ENCODE data around the gene C1QTNF5.
A peak's percentile ranks its signal among the peaks of the same experiment; 100 is the strongest.

Gene C1QTNF5

DNA sequence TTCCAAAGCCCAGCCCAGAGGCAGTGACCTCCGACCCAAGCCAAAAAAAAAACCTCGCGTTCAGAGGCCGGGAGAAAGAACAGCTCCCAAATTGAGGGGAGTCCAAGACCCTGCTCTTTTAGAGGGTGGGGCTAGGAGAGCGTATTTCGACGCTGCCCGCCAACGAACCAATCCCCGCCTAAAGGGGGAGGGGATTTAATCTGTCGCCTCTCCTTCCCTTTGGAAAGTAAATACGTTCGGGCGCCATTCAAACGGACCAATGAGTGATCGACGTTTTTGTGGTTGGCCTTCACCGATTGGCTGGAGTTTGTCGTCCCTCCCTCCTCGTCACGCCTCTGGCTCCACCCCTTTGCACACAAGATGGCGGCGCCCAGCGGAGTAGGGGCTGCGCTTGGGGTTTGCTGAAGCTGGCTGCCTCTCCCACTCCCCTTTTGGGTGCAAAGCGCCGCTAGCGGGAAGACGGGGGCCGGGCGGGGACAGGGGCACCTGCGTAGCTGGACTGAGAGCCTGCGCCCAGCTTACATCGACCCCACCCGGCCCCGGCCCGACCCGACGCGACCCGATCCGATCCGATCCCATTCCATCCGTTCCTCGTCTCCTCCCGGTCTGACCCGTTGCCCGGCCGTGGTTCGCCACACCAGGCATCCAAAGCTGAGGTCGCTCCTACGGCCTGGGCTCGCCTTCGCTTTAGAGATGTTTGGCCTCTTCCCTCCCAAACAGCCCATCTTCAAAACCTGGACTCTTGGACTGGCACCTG lies 6.3 kb downstream of the C1QTNF5 start, which contains the start of gene RNF26:
Gene RNF26, plus strand, starts transcription at position 354 of the 757 bp plus-strand sequence. CDS start 596 bp downstream, outside the sequence.
- DNase-seq (peak; percentile 92 to 93 (median 93)), ATAC-seq (replicated peaks) (peak; percentile 96)
- Mint-ChIP-seq H3K27me3 (peaks cover 11 to 24% of the 10 kb centered on the region in 2 donors), H3K4me3 (peak within 1 kb of the TSS; percentile 94 to 98), H3K9me3 (no peaks in the 10 kb centered on the region), H3K36me3 (ENCODE audit: insufficient read depth) (peaks cover 14% of the 10 kb centered on the region), H3K4me1 (ENCODE audit: low read depth in 2 of 2) (peaks cover 24 to 40% of the 10 kb centered on the region in 2 donors), H3K27ac (peak within 1 kb of the TSS; percentile 95 to 96)

DNA sequence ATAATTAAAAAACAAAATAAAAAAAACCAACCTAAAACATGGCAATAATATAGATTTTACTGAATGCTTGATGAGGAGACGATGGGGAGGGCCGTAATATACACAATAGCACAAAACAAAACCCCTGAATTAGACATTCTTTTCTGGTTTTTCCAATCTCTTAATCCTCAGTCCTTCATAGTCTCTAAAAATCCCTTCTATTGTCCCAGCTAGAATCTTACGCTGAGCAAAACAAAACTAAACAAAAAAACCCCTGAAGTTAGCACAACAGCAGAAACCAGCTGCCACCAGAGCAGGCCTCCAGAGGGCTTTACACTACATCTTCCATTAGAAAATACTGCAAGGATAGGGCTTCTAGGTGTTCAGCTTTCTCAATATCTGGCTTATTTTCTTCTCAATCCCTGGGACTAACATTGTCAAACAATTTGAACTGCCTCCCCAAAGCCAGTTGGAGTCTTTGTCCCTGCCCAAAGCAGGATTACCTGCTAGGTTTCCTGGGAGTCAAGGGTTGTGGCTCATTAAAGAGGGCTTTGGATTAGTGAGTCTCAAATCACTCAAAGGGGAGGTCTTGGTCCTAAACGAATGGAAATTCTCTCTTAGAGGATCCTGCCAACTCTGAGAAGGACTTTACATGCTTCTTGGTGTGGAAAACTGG lies 8.4 kb downstream of the C1QTNF5 start:
- Mint-ChIP-seq H3K27me3 (peaks cover 7 to 13% of the 10 kb centered on the region in 2 donors), H3K36me3 (ENCODE audit: insufficient read depth) (peaks cover 11% of the 10 kb centered on the region), H3K27ac (no peak overlapping the region), H3K4me1 (ENCODE audit: low read depth in 2 of 2) (peaks cover 21 to 22% of the 10 kb centered on the region in 2 donors), H3K9me3 (no peaks in the 10 kb centered on the region), H3K4me3 (peak overlapping the region in 1 of 2 donors; percentile 94)
- DNase-seq = no peak
- ATAC-seq (replicated peaks) = no peak

DNA sequence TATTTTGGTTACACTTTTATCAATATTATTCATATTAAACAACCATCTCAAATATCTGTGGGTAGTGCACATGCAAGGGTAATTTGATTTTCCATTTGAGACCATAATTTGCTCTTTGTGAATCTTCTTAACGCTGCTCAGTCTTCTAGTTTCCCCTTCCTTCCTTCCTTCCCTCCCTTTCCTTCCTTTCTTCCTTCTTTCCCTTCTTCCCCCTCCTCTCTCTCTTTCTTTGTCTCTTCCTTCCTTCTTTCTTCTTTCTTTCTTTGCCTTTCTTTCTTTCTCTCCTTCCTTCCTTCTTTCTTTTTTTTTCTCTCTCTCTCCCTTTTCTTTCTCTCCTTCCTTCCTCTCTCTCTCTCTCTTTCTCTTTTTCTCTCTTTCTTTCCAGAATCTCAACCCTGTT lies 10.4 kb downstream of the C1QTNF5 start:
- peaks cover 7 to 13% of the 10 kb centered on the region in 2 donors for H3K27me3 Mint-ChIP-seq
- no peak overlapping the region for H3K4me3 Mint-ChIP-seq
- DNase-seq = no peak
- H3K9me3 Mint-ChIP-seq = no peaks in the 10 kb centered on the region
- H3K4me1 Mint-ChIP-seq (ENCODE audit: low read depth in 2 of 2) = peaks cover 7 to 12% of the 10 kb centered on the region in 2 donors
- no peak overlapping the region for H3K27ac Mint-ChIP-seq
- ATAC-seq (replicated peaks) = no peak
- peaks cover 11% of the 10 kb centered on the region for H3K36me3 Mint-ChIP-seq (ENCODE audit: insufficient read depth)

DNA sequence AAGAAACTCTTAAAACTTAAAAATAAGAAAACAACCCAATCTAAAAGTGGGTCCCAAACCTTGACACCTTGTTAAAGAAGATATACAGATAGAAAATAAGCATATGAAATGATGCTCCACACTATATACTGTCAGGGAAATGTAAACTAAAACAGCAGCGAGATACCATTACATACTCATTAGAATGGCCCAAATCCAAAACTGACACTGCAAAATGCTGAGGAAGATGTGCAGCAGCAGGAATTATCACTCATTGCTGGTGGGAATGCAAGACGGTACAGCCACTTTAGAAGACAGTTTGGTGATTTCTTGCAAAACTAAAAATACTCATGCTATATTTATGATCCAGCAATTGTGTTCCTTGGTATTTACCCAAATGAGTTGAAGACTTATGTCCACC lies 11.4 kb downstream of the C1QTNF5 start:
- H3K4me1 Mint-ChIP-seq (ENCODE audit: low read depth in 2 of 2) = peaks cover 0 to 4% of the 10 kb centered on the region in 2 donors
- H3K4me3 Mint-ChIP-seq = no peak overlapping the region
- ATAC-seq (replicated peaks) = no peak

DNA sequence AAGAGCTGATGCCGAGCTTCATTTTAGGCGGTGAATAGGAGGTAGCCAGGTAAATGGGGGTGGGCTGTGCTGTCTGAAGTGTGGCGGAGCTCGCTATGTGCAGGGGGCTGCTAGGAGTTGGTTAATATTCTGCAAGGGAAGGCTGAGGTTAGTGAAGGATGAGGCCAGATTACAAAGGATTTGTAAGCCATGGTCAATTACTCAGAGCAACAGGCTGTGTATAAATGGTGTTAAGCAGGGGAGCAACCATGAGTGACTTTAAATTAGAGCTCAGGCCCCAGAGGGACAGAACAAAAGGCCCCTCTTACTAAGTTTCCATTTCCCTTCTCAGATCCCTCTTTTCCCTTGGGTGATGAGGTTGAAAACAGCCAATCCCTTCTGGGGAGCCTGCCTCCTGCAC lies 16.5 kb downstream of the C1QTNF5 start:
- DNase-seq = no peak
- no peak for ATAC-seq (replicated peaks)
- Mint-ChIP-seq H3K27ac (no peak overlapping the region), H3K27me3 (peaks cover 3 to 6% of the 10 kb centered on the region in 2 donors), H3K9me3 (no peaks in the 10 kb centered on the region), H3K36me3 (ENCODE audit: insufficient read depth) (peaks cover 10% of the 10 kb centered on the region), H3K4me3 (no peak overlapping the region), H3K4me1 (ENCODE audit: low read depth in 2 of 2) (peaks cover 16 to 18% of the 10 kb centered on the region in 2 donors)

More for the DNA sequence above, 11.4 kb downstream of the C1QTNF5 start:
- Mint-ChIP-seq H3K27me3 (peaks cover 7 to 13% of the 10 kb centered on the region in 2 donors), H3K36me3 (ENCODE audit: insufficient read depth) (peaks cover 2% of the 10 kb centered on the region), H3K27ac (no peak overlapping the region), H3K9me3 (no peaks in the 10 kb centered on the region)
- no peak for DNase-seq

DNA sequence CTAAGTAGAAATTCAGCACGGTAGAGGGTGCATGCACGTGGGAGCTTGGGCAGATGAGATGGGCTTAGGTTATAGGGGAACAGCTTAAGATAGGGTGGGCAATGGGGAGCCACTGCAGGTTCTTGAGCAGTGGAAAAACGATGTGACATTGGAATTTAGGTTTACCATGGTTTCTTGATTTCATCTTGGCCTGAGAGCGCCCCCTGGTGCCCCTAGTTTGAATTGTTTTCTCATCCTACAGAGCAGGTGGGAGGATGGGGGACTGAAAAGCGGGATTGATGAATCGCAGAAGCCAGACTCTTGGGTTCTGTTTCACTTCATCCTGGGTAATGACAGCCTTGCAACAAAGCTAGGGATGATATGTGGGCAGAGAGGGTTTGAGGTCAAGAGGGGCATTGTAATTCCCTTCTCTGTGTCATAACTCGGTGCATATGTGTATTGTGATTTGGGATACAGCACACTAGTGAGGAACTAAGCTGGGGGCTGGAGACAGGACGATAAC lies 17.1 kb downstream of the C1QTNF5 start:
- ATAC-seq (replicated peaks) = no peak
- peaks cover 18 to 21% of the 10 kb centered on the region in 2 donors for H3K4me1 Mint-ChIP-seq (ENCODE audit: low read depth in 2 of 2)
- H3K4me3 Mint-ChIP-seq = no peak overlapping the region
- DNase-seq = peak; percentile 73 to 80 (median 80)
- peaks cover 13% of the 10 kb centered on the region for H3K36me3 Mint-ChIP-seq (ENCODE audit: insufficient read depth)
- peak overlapping the region in 1 of 2 donors; percentile 9 for H3K27ac Mint-ChIP-seq
- H3K9me3 Mint-ChIP-seq = no peaks in the 10 kb centered on the region
- H3K27me3 Mint-ChIP-seq = peaks cover 10 to 11% of the 10 kb centered on the region in 2 donors

DNA sequence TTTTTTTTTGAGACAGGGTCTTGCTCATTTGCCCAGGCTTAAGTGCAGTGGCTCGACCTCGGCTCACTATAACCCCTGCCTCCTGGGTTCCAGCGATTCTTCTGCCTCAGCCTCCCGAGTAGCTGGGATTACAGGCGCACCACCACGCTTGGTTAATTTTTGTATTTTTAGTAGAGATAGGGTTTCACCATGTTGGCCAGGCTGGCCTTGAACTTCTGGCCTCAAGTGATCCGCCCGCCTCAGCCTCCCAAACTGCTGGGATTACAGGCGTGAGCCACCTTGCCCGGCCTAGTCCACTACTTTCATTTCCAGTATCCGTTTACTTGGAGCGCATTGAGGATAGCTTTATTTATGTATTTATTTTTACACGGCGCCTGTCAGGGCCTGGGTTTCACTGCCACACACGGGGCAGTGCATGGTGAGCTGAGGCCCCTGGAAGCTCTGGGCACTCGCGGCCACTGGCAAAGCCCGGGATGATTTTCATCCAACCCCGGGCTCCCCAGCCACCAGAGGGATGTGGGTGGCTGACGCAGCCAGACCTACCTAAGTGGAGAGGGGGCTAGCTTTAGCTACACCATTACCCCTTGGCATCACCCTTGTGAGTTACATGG lies 17.7 kb downstream of the C1QTNF5 start:
- peaks cover 13% of the 10 kb centered on the region for H3K36me3 Mint-ChIP-seq (ENCODE audit: insufficient read depth)
- DNase-seq = no peak
- H3K4me1 Mint-ChIP-seq (ENCODE audit: low read depth in 2 of 2) = peaks cover 18 to 22% of the 10 kb centered on the region in 2 donors
- no peaks in the 10 kb centered on the region for H3K9me3 Mint-ChIP-seq
- no peak overlapping the region for H3K4me3 Mint-ChIP-seq
- no peak overlapping the region for H3K27ac Mint-ChIP-seq
- no peak for ATAC-seq (replicated peaks)
- H3K27me3 Mint-ChIP-seq = peaks cover 12% of the 10 kb centered on the region in 2 donors

DNA sequence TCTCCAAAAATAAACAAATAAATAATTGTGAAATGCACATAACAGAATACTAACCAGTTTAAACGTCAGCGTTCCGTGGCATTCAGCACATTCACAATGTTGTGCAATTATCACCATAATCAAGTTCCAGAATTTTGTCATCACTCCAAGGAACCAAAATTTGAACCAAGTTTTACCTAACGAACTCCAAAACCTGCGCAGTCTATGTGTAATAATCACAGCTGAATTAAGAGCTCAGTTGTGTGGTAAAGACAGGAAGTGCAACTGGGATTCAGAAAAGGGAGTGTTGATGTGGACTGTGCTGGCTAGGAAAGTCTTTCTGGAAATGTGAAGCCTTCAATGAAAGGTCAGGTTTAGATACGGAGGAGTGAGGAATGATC lies 18.3 kb downstream of the C1QTNF5 start:
- Mint-ChIP-seq H3K9me3 (no peaks in the 10 kb centered on the region), H3K4me1 (ENCODE audit: low read depth in 2 of 2) (peaks cover 18 to 22% of the 10 kb centered on the region in 2 donors), H3K27me3 (peaks cover 12% of the 10 kb centered on the region in 2 donors), H3K27ac (no peak overlapping the region), H3K36me3 (ENCODE audit: insufficient read depth) (peaks cover 13% of the 10 kb centered on the region), H3K4me3 (no peak overlapping the region)
- ATAC-seq (replicated peaks) (no peak), DNase-seq (no peak)

DNA sequence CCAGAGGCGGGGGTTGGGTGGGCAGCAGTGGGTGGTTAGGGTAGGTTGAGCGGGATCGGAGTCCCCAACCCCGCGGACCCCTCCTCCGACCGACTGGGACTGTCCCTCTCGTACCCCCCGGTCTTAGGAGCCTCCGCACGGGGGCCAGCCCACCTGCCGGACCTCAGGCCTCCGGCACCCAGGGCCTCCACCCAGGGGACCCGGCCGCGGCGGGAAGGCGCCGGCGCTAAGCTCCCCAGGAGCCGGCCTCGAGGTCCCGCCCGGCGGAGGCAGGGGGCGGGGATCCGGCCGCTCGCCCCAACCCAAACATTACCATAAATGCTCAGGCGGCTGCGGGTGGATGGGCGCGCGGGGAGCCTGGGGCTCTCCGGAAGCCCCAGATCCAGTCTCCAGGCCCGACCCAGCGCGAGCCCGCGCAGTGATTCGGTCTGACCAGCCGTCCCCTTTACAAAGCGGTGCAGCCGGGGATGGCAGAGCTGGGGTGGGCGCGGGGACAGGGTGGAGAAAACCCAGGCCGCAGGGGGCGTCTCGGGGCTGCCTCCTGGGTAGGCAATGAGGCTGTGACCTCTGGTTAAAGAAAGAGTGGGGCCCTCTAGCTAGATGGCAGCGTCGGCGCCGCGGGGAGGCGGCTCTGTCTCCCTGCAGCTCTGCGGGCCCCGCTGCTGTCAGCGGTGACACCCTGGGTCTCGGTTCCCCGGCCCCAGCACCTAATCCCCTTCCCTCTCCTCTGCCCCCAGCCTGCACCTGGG lies 19.7 kb downstream of the C1QTNF5 start:
- peak overlapping the region; percentile 82 to 87 for H3K4me3 Mint-ChIP-seq
- H3K27me3 Mint-ChIP-seq = peaks cover 13 to 15% of the 10 kb centered on the region in 2 donors
- H3K4me1 Mint-ChIP-seq (ENCODE audit: low read depth in 2 of 2) = peaks cover 18 to 27% of the 10 kb centered on the region in 2 donors
- no peaks in the 10 kb centered on the region for H3K9me3 Mint-ChIP-seq
- peak overlapping the region; percentile 59 to 93 for H3K27ac Mint-ChIP-seq
- ATAC-seq (replicated peaks) (peak; percentile 63), DNase-seq (peak; percentile 48 to 52 (median 50))
- peaks cover 13% of the 10 kb centered on the region for H3K36me3 Mint-ChIP-seq (ENCODE audit: insufficient read depth)

DNA sequence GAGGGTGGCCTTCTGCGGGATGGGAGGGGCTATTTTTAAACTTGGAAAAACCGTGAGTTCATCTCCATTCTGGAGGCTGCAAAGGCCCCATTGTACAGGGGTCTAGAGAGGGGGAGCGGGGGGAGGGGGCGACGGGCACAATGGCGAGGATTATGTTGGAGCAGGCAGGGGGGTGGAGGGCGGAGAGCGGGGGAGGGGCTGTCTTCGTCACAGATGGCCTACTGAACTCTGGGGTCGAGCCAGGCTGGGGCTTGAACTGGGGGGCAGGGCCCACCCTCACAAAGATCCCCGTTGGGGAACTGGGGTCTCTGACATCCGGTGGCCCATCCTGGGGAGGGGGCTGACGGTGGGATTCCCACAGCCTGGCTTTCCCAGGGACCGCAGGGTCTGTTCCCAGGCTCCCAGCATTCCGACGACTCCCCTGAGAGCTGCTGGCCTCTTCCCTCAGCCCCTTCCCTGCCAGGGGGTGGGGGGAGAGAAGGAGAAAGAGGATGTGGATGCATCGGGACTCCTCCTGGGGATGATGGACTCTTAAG lies 20.4 kb downstream of the C1QTNF5 start:
- peak overlapping the region; percentile 82 to 93 for H3K27ac Mint-ChIP-seq
- H3K9me3 Mint-ChIP-seq = no peaks in the 10 kb centered on the region
- peaks cover 22 to 33% of the 10 kb centered on the region in 2 donors for H3K4me1 Mint-ChIP-seq (ENCODE audit: low read depth in 2 of 2)

DNA sequence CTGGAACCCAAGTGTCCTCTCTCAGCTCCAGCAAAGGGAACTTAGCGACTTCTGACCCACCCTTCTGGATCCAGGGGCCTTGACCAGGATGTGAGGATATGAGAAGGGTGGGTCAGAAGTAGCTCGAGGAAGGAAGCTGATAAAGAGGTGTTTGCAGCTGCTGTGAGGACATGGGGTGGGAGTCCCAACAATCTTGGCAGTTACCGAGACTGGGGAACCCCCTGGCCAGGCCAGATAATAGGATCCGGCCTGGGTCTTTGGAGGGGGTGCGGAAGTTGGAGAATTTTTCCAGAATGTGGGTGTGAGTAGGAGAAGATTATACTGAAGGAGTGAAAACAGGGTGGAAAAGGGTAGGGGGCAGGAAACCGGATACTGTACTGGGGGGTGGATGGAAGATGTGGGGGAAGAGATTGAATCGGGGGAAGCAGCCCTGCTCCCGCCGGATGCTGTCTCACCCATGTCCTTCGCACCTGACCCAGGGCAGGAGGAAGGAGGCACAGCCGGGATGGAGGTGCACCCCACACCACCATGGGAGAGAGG lies 20.9 kb downstream of the C1QTNF5 start:
- Mint-ChIP-seq H3K27me3 (peaks cover 24 to 27% of the 10 kb centered on the region in 2 donors), H3K27ac (peak overlapping the region; percentile 82 to 93), H3K4me1 (ENCODE audit: low read depth in 2 of 2) (peaks cover 25 to 34% of the 10 kb centered on the region in 2 donors), H3K36me3 (ENCODE audit: insufficient read depth) (peaks cover 23% of the 10 kb centered on the region), H3K9me3 (no peaks in the 10 kb centered on the region), H3K4me3 (peak overlapping the region; percentile 75 to 82)
- no peak for ATAC-seq (replicated peaks)
- no peak for DNase-seq

More for the DNA sequence above, 20.4 kb downstream of the C1QTNF5 start:
- DNase-seq = no peak
- ATAC-seq (replicated peaks) = no peak
- Mint-ChIP-seq H3K4me3 (peak overlapping the region; percentile 75 to 82), H3K36me3 (ENCODE audit: insufficient read depth) (peaks cover 19% of the 10 kb centered on the region), H3K27me3 (peaks cover 19 to 22% of the 10 kb centered on the region in 2 donors)

DNA sequence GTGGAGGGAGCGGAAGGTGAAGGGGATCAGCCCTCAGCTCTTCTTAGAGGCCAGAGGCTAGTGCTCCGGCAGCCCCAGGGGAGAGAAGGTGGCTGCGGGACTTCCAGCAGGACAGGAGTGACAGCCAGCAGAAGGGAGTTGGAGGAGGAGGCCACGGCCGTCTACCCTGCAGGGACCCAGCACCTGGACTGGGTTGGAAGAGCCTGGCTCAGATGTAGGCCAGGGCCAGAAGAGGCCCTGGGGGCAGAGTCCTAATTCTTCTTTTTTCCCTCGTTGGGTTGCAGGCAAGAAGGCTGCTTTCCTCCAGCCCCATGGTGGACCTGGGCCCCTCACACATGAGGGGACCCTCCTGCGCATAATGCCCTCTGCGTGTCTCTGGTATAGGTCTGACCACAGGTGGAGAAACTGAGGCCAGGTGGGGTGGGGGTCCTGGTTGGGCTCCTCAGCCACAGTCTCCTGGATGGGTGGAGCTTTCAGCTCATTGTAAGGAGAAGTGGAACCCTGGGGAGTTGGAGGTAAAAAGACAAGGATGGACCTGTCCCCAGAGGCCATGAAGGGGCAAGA lies 21.5 kb downstream of the C1QTNF5 start:
- no peak for ATAC-seq (replicated peaks)
- H3K9me3 Mint-ChIP-seq = no peaks in the 10 kb centered on the region

More for the DNA sequence above, 21.5 kb downstream of the C1QTNF5 start:
- H3K27ac Mint-ChIP-seq = peak overlapping the region; percentile 82 to 93
- peaks cover 25 to 34% of the 10 kb centered on the region in 2 donors for H3K4me1 Mint-ChIP-seq (ENCODE audit: low read depth in 2 of 2)
- H3K4me3 Mint-ChIP-seq = peak overlapping the region; percentile 75 to 82
- peaks cover 29 to 33% of the 10 kb centered on the region in 2 donors for H3K27me3 Mint-ChIP-seq
- DNase-seq = no peak
- H3K36me3 Mint-ChIP-seq (ENCODE audit: insufficient read depth) = peaks cover 26% of the 10 kb centered on the region

All from effector memory CD8-positive, alpha-beta T cell (primary cell).